Effector memory CD8-positive, alpha-beta T cell (primary cell): ENCODE data around the gene SNCG.

Experiments used
- ATAC-seq: fragments of 150-1000 bp; cut with Tn5 transposase; replicated peaks from 2 replicates; pipeline ENCODE4 v1.10.0; 2021; ENCODE audit warnings: mild to moderate bottlenecking, moderate library complexity
- DNase-seq, 3 experiments: peaks; one replicate each; pipeline ENCODE4 v3.0.0; 2021
- H3K27ac Mint-ChIP-seq, 2 donors: one replicate each; pipeline ENCODE4 v1.8.0; 2022; ENCODE audit warnings: mild to moderate bottlenecking in 2 of 2, mixed read lengths in 2 of 2, moderate library complexity in 2 of 2
- H3K27me3 Mint-ChIP-seq, 2 donors: one replicate each; pipeline ENCODE4 v1.8.0; 2022; ENCODE audit warnings: mixed read lengths in 2 of 2
- H3K36me3 Mint-ChIP-seq: one replicate; pipeline ENCODE4 v1.8.0; 2022; ENCODE audit warnings: mild to moderate bottlenecking, moderate library complexity, mixed read lengths; ENCODE audit not compliant: insufficient read depth
- H3K4me1 Mint-ChIP-seq, 2 donors: one replicate each; pipeline ENCODE4 v1.8.0; 2022; ENCODE audit warnings: low read depth in 2 of 2, mixed read lengths in 2 of 2
- H3K4me3 Mint-ChIP-seq, 2 donors: one replicate each; pipeline ENCODE4 v1.8.0; 2022; ENCODE audit warnings: mild to moderate bottlenecking in 2 of 2, mixed read lengths in 2 of 2, moderate library complexity in 2 of 2
- H3K9me3 Mint-ChIP-seq, 2 donors: one replicate each; pipeline ENCODE4 v1.8.0; 2022; ENCODE audit warnings: mixed read lengths in 2 of 2

SNCG gene

DNA sequence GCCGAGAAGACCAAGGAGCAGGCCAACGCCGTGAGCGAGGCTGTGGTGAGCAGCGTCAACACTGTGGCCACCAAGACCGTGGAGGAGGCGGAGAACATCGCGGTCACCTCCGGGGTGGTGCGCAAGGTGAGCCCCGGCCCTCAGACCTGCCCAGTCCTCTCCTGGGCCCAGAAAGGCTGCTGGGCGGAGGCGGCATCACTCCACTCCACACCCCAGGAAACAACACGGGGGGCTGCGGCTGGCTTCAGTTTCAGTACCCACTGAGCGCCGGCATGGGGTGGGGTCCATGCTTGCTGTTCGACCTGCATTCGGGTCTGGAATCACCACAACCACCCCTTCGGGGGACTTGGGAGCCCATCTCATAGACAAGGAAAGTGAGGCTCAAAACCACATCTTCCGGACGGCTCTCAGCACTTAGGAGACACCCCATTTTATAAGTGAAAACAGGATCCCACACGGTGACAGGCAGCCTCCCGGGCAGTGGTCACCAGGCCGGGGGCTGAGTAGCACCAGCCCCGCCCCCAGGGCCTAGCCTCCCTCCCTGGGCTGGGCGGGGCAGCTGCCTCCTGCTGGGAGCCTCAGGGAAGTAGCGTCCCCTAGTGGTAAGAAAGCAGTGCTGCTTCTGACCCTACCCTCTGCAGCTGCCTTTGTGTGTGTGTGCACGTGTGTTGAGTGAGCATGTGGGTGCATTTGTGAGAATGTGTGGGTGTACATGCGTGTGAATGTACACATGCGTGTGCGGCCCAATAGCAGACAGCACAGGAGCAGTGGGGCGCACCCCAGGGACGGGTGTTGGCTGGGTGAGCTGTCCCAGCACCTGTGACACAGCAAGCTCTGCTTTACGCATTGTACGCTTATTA lies 1.8 kb downstream of the SNCG start:
- peaks cover 0 to 6% of the 10 kb centered on the region in 2 donors for H3K4me1 Mint-ChIP-seq
- peaks cover 0 to 17% of the 10 kb centered on the region in 2 donors for H3K27me3 Mint-ChIP-seq
- H3K9me3 Mint-ChIP-seq, result no peaks in the 10 kb centered on the region
- H3K27ac Mint-ChIP-seq, result no peak overlapping the region
- no peak overlapping the region for H3K4me3 Mint-ChIP-seq
- ATAC-seq (peak; percentile 87), DNase-seq (no peak)
- H3K36me3 Mint-ChIP-seq, result no peaks in the 10 kb centered on the region

DNA sequence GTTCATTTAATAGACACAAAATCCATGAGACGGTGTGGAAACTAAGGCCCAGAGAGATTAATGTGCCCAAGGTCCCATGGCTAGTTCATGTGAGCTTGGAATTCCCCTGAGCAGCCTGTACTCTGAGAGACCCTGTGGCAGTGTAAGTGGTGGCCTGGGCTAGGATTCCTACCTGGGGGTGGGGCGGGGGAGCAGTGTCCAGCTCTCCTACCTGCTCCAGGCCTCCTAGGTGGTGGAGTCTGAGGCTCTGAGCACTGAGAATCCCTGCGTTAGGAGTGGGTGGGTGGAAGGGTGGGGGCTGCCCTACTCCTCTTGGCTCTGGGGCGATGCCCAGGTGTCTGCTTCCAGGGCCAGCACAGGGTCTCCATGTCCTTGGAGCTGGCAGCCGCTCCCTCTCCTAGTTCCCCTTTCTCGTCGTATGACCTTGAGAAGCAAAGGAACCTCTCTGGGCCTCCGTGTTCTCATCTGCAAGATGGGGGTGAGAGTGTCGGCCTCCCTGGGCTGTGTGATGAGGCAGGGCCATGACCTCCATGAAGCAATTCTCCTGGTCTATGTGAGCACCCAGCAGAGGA lies 2.5 kb downstream of the SNCG start:
- H3K4me1 Mint-ChIP-seq, result peaks cover 0 to 7% of the 10 kb centered on the region in 2 donors
- ATAC-seq, result no peak

DNA sequence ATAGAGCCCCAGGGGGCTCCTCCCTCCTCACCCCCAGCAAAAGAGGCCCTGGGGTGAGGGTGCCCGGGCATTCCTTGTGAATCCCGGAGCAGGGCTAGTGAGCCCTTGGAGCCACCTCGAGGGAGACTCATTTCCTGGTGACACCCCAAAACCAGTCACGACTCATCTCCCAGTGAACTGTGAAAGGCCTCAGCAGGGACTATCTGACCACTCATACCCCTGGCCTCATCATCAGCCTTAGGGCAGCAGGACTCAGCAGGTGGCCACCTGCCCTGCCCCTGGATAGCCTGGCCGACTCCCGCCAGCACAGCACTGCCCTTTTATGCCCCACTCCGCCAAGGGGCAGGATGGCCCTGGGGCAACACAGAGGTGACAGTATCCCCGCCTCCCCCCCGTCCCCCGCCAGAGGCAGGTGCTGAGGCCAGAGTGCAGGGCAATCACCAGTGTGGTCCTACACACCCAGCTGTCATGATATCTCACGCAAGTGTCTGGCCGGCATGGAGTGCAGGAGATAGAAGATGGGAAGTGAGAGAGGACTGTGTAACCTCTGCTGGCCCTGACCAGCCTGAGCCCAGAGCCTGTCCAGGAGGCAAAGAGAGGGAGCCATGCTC lies 3.2 kb downstream of the SNCG start:
- H3K27ac Mint-ChIP-seq, result no peak overlapping the region
- no peaks in the 10 kb centered on the region for H3K9me3 Mint-ChIP-seq
- no peak overlapping the region for H3K4me3 Mint-ChIP-seq
- no peak for ATAC-seq
- H3K4me1 Mint-ChIP-seq, result peaks cover 6 to 13% of the 10 kb centered on the region in 2 donors
- H3K36me3 Mint-ChIP-seq, result no peaks in the 10 kb centered on the region
- H3K27me3 Mint-ChIP-seq, result peaks cover 0 to 17% of the 10 kb centered on the region in 2 donors
- DNase-seq, result no peak

More for the DNA sequence above, 2.5 kb downstream of the SNCG start:
- DNase-seq, result no peak
- Mint-ChIP-seq H3K9me3 (no peaks in the 10 kb centered on the region), H3K27ac (no peak overlapping the region), H3K4me3 (no peak overlapping the region), H3K36me3 (no peaks in the 10 kb centered on the region), H3K27me3 (peaks cover 0 to 17% of the 10 kb centered on the region in 2 donors)

DNA sequence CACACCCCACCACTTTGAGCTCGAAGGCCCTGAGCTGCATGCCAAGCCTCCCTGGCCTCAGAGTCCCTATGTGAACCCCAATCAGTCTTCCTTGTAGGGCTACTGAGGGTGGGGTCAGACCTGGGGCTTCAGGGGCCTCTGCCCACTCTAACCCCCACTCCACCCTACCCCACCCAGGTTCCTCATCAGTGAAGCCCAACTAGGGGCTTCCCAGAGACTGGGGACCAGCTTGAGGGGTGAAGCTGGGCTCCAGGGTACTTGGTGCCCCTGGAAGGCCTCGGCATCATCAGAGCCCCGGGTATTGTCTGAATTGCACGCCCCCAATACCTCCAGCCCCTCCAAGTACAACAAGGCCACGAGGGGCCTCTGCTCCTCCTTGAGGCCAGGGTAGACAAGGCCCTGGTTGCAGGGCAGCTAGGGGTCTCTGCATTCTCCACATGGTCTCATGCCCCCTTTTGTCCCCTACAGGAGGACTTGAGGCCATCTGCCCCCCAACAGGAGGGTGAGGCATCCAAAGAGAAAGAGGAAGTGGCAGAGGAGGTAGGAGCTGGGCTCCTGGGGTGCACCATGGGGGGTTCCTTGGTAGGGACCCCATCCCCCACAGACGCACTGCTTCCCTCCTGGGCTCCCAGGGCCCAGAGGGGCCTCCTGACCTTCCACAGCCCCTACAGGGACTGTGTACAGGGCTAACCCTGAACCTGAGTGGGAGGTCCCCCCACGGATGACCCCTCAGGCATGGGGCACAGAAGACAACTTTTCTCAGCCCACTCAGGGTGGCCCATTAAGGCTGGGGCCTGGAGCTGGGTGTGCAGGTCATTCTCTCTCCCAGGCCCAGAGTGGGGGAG lies 4.0 kb downstream of the SNCG start:
- H3K27me3 Mint-ChIP-seq, result peaks cover 0 to 17% of the 10 kb centered on the region in 2 donors
- no peaks in the 10 kb centered on the region for H3K36me3 Mint-ChIP-seq
- no peak overlapping the region for H3K4me3 Mint-ChIP-seq
- DNase-seq (no peak), ATAC-seq (no peak)
- H3K27ac Mint-ChIP-seq, result no peak overlapping the region
- H3K4me1 Mint-ChIP-seq, result peaks cover 7 to 14% of the 10 kb centered on the region in 2 donors
- no peaks in the 10 kb centered on the region for H3K9me3 Mint-ChIP-seq

DNA sequence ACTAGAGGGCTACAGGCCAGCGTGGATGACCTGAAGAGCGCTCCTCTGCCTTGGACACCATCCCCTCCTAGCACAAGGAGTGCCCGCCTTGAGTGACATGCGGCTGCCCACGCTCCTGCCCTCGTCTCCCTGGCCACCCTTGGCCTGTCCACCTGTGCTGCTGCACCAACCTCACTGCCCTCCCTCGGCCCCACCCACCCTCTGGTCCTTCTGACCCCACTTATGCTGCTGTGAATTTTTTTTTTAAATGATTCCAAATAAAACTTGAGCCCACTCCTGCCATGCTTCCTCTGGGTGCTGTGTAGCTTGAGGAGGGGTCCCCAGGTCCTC lies 4.5 kb downstream of the SNCG start:
- Mint-ChIP-seq H3K27ac (no peak overlapping the region), H3K4me3 (no peak overlapping the region), H3K9me3 (no peaks in the 10 kb centered on the region), H3K36me3 (no peaks in the 10 kb centered on the region), H3K27me3 (peaks cover 0 to 17% of the 10 kb centered on the region in 2 donors), H3K4me1 (peaks cover 7 to 16% of the 10 kb centered on the region in 2 donors)
- DNase-seq (no peak), ATAC-seq (no peak)

DNA sequence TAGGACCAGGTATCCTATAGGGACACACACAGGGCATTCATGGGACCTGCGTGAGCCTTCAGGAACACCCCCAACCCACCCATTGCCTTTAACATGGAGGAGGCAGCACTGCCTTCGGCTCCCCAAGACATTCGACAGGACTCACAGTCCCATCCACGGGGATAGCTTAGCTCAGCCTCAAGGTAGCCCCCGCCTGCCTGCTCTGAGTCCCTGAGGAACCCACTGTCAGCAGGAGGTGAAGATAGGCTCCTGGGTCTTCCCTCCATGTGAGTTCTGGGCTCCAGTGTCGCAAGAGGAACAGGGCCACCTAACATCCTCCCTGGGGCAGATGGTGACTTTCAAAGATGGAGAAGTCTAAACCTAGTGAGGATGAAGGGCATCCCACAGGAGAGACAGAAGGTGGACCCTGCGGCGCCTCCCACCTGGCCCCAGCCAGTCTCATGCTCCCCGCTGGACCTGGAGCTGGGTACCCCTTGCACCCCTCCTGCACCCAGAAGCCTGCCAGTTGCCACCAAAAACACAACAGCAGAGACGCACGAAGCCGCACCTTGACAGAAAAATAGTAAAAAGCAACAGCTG lies 5.0 kb downstream of the SNCG start:
- ATAC-seq (no peak), DNase-seq (no peak)
- Mint-ChIP-seq H3K36me3 (no peaks in the 10 kb centered on the region), H3K9me3 (no peaks in the 10 kb centered on the region), H3K27ac (no peak overlapping the region), H3K4me1 (peaks cover 7 to 16% of the 10 kb centered on the region in 2 donors), H3K4me3 (no peak overlapping the region), H3K27me3 (peaks cover 0 to 17% of the 10 kb centered on the region in 2 donors)

DNA sequence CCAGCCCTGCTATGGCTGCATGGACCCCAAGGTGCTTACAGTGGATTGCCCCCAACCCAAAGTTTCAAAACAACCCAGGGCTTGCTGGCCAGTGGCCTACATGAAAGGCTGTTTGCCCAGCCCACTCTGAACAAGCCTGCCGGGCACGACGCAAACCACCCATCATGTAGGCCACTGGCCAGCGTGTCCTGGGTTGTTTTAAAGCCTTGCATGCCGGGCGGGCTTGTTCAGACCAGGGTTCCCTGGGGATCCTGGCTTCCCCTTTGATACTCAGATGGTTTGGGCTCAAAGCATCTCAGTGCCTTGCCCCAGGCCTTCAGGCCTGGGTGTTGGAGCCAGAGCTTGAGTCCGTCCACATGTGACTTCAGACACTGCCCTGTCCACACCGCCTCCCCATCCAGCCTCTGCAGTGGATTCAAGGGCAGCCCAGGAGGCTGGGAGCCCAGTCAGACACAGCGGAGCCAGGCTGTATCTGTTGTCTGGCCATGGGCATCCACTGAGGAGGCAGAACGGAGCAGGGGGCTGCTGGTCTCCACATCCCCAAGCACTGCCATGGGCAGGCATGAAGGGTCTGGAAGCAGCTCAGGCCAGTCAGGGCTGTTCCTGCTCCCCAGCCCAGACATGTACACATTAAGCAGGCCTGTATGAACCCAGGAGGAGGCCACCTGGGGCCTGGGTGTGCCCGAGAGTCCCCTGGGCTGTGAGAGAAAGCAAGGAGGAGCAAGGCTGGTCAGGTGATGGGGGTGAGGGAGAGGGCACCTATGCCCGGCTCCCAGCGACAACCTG lies 5.9 kb downstream of the SNCG start:
- H3K9me3 Mint-ChIP-seq, result no peaks in the 10 kb centered on the region
- no peaks in the 10 kb centered on the region for H3K36me3 Mint-ChIP-seq
- H3K27me3 Mint-ChIP-seq, result peaks cover 0 to 17% of the 10 kb centered on the region in 2 donors
- DNase-seq, result no peak
- no peak overlapping the region for H3K4me3 Mint-ChIP-seq
- H3K27ac Mint-ChIP-seq, result no peak overlapping the region
- peaks cover 7 to 19% of the 10 kb centered on the region in 2 donors for H3K4me1 Mint-ChIP-seq
- ATAC-seq, result no peak

DNA sequence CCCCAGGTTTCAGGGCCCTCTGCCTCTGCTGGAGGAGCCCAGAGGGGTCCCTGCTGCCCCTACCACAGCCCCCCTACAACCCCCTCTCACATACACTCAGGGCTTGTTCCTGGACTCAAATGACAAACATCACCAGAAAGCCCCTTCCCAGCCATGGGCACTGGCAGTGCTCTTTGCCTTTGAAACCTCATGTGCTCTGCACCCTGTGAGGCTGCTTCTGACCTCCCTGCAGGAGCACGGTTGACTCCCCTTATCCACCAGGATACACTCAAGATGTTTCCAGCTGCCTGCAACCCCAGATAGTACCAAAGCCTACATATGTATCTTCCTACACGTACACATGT lies 6.4 kb downstream of the SNCG start:
- H3K27ac Mint-ChIP-seq, result no peak overlapping the region
- H3K27me3 Mint-ChIP-seq, result peaks cover 0 to 17% of the 10 kb centered on the region in 2 donors
- peaks cover 7 to 19% of the 10 kb centered on the region in 2 donors for H3K4me1 Mint-ChIP-seq
- no peak overlapping the region for H3K4me3 Mint-ChIP-seq
- no peak for ATAC-seq
- no peaks in the 10 kb centered on the region for H3K36me3 Mint-ChIP-seq
- no peaks in the 10 kb centered on the region for H3K9me3 Mint-ChIP-seq
- DNase-seq, result no peak

DNA sequence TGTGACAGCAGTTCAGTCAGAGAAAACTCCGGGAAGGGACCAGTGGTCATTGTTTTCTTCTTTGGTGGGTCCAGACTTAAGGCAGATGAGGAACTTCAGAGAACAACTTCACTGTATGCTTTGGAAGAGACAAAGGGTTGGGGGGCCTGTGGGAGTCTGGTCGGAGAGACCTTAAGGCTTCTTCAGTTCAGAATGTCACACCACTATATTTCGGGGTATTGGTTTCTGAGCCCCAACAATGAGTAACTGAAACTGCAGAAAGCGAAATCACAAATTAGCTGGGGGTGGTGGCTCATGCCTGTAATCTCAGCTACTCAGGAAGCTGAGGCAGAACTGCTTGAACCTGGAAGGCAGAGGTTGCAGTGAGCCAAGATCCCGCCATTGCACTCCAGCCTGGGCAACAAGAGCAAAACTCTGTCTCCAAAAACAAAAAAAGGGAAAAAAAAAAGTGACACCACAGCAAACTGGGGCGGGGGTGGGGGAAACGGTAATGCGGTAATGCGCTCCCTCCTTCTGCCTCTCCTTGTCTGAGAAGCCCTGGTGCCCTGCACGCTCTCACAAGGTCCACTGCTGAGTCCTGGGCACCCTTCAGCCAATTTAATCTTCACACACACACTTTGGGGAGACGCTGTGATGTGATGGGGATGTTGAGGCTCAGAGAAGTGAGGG lies 7.7 kb downstream of the SNCG start:
- H3K4me1 Mint-ChIP-seq, result peaks cover 7 to 18% of the 10 kb centered on the region in 2 donors
- DNase-seq (no peak), ATAC-seq (no peak)
- peak overlapping the region; percentile 37 to 73 for H3K4me3 Mint-ChIP-seq
- H3K27ac Mint-ChIP-seq, result peak overlapping the region; percentile 56 to 80
- H3K9me3 Mint-ChIP-seq, result no peaks in the 10 kb centered on the region
- H3K27me3 Mint-ChIP-seq, result peaks cover 0 to 9% of the 10 kb centered on the region in 2 donors
- peaks cover 7% of the 10 kb centered on the region for H3K36me3 Mint-ChIP-seq

DNA sequence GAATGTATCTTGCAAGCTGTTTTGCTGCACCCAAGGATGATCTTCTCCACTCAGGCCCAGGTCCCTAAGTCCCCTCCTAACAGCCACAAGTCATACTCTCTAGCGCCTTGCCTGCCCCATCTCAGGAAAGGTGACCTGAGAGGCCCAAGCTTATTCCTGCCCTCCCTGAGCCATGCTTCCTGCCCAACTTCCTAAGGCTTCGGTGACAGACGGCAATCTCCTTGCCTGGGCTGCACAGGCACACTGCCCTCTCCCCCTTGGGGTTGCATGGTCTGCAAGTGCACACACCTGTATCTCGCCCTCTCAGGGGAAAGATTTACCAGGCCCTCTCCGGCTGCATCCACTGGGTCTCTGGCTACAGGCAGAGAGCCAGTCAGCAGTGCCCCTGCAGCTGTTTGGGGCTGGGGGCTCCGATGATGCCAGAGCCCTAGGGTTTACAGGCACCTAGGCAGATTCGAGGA lies 9.1 kb downstream of the SNCG start:
- Mint-ChIP-seq H3K9me3 (no peaks in the 10 kb centered on the region), H3K36me3 (peaks cover 17% of the 10 kb centered on the region), H3K27me3 (no peaks in the 10 kb centered on the region), H3K27ac (no peak overlapping the region), H3K4me1 (peaks cover 12 to 25% of the 10 kb centered on the region in 2 donors), H3K4me3 (no peak overlapping the region)
- no peak for ATAC-seq
- no peak for DNase-seq

DNA sequence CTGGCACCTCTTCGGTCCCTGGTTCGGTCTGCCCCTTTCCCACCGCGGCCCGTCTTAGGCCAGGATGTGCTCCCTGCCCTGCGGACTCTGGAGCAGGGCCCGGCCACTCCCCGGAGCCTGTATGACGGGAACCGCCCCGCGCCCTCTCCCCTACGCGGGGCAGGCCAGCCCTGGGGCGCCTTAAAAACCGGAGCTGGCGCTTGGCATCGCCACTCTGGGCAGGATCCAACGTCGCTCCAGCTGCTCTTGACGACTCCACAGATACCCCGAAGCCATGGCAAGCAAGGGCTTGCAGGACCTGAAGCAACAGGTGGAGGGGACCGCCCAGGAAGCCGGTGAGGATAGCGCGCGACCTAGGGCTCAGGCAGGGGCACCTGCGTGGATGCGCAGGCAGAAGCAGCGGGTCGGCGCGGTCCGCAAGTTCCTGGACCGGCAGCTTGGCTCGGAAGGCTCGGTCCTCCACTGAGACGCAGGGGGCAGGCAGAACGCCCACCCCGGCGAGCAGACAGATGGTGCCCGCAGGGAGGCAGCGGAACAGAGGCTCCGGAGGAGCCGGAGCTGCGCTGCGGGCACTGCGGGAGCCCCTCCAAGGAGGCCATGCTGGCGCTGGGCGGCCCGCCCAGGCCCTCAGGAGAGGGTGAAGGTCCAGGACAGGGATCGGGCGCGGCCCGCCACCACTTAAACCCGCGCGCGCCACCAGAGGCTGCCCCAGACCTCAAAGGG lies 10.0 kb downstream of the SNCG start, which contains the start of gene ADIRF:
Gene ADIRF (plus strand): TSS at position 212 of the 723 bp plus-strand sequence. CDS start 63 bp downstream, at position 275.
- no peak within 1 kb of the TSS for H3K27ac Mint-ChIP-seq
- peaks cover 21 to 25% of the 10 kb centered on the region in 2 donors for H3K4me1 Mint-ChIP-seq
- peaks cover 23% of the 10 kb centered on the region for H3K36me3 Mint-ChIP-seq
- H3K4me3 Mint-ChIP-seq, result peak within 1 kb of the TSS in 1 of 2 donors; percentile 23
- DNase-seq (no peak), ATAC-seq (no peak)
- H3K9me3 Mint-ChIP-seq, result no peaks in the 10 kb centered on the region
- no peaks in the 10 kb centered on the region for H3K27me3 Mint-ChIP-seq
